Activated gamma-delta T cell (primary cell): ENCODE data around the gene KPNA5.
"Not testable (repeated sequence)": the region's sequence is repeated elsewhere in the genome, so short reads cannot be mapped to it uniquely, and the experiment has no call there.

Experiments
- DNase-seq: peaks from one replicate; lab custom pipeline; 2025; lab: John Stamatoyannopoulos, UW

KPNA5 gene

GRCh38 chr6:116703888-116704287, 22.9 kb downstream of the KPNA5 start:
- DNase-seq, result not testable (repeated sequence)

GRCh38 chr6:116705917-116706316, 24.9 kb downstream of the KPNA5 start:
- DNase-seq, result no peak

GRCh38 chr6:116714296-116714695, 33.3 kb downstream of the KPNA5 start:
- DNase-seq, result no peak

GRCh38 chr6:116714761-116715160, 33.8 kb downstream of the KPNA5 start:
- no peak for DNase-seq

GRCh38 chr6:116726947-116727346, 45.9 kb downstream of the KPNA5 start:
- DNase-seq, result no peak

GRCh38 chr6:116730513-116730912, 49.5 kb downstream of the KPNA5 start:
- DNase-seq, result no peak

GRCh38 chr6:116737004-116737403, 56.0 kb downstream of the KPNA5 start:
- DNase-seq, result no peak

GRCh38 chr6:116740486-116740885, 59.5 kb downstream of the KPNA5 start:
- not testable (repeated sequence) for DNase-seq

- no peak for DNase-seq
These were observed 60.6 kb downstream of the KPNA5 start for GRCh38 chr6:116741571-116741970.

- DNase-seq, result no peak
These were observed 64.2 kb downstream of the KPNA5 start for GRCh38 chr6:116745176-116745575.

GRCh38 chr6:116761779-116762178, 80.8 kb downstream of the KPNA5 start:
- DNase-seq, result no peak

- no peak for DNase-seq
These were observed 81.2 kb downstream of the KPNA5 start for GRCh38 chr6:116762235-116762634.

- no peak for DNase-seq
These were observed 82.0 kb downstream of the KPNA5 start for GRCh38 chr6:116763048-116763447.

- no peak for DNase-seq
These were observed 83.1 kb downstream of the KPNA5 start for GRCh38 chr6:116763906-116764628.

- no peak for DNase-seq
These were observed 83.6 kb downstream of the KPNA5 start for GRCh38 chr6:116764629-116764960.

GRCh38 chr6:116764961-116765841, 84.2 kb downstream of the KPNA5 start, which contains the start of gene FAM162B:
FAM162B (minus strand) TSS chr6:116765719; CDS start chr6:116765576, 143 bp downstream.
- no peak for DNase-seq

- DNase-seq, result no peak
These were observed 85.6 kb downstream of the KPNA5 start for GRCh38 chr6:116766506-116767176.

- DNase-seq, result no peak
These were observed 86.7 kb downstream of the KPNA5 start for GRCh38 chr6:116767715-116768114.

- DNase-seq, result no peak
These were observed 91.4 kb downstream of the KPNA5 start for GRCh38 chr6:116772450-116772849.

- no peak for DNase-seq
These were observed 92.9 kb downstream of the KPNA5 start for GRCh38 chr6:116773886-116774285.

GRCh38 chr6:116779573-116780164, 98.7 kb downstream of the KPNA5 start:
- DNase-seq, result no peak

- no peak for DNase-seq
These were observed 102.8 kb downstream of the KPNA5 start for GRCh38 chr6:116783852-116784251.
